WTC11 (cell line): ENCODE measurements around the gene ADAM12. TPM values are rescaled to one million over a fixed set of nuclear protein-coding genes. Genes with fewer than 3 reads are reported as not detected.

Source experiments
- ATAC-seq: fragments of 200-7000 bp; cut with Tn5 transposase; 2 replicates; pipeline ENCODE4 v1.10.0; 2021; ENCODE audit warnings: mild to moderate bottlenecking, moderate library complexity
- CTCF ChIA-PET: fragments of 300-600 bp; sonication (Branson Sonifier 250); formaldehyde crosslinking; loops from one replicate; lab custom pipeline; 2021; ENCODE audit warnings: antibody characterized with exemption; lab: Charles Lee
- POLR2A ChIA-PET: fragments of 350-600 bp; sonication (Branson Sonifier 250); formaldehyde crosslinking; loops from one replicate; lab custom pipeline; 2021; ENCODE audit warnings: antibody characterized with exemption; lab: Charles Lee
- DNase-seq: peaks from one replicate; pipeline ENCODE4 v3.0.0; 2021; ENCODE audit warnings: low spot score
- H3K27ac Mint-ChIP-seq: 2 replicates; pipeline ENCODE4 v1.8.0; 2021; ENCODE audit warnings: mixed read lengths
- H3K27me3 Mint-ChIP-seq: 2 replicates; pipeline ENCODE4 v1.8.0; 2021; ENCODE audit warnings: low read depth, mild to moderate bottlenecking, moderate library complexity, mixed read lengths
- H3K36me3 Mint-ChIP-seq: 2 replicates; pipeline ENCODE4 v1.8.0; 2021; ENCODE audit warnings: mixed read lengths
- H3K4me1 Mint-ChIP-seq: 2 replicates; pipeline ENCODE4 v1.8.0; 2022; ENCODE audit warnings: mixed read lengths
- H3K4me3 Mint-ChIP-seq: 2 replicates; pipeline ENCODE4 v1.8.0; 2021; ENCODE audit warnings: mild to moderate bottlenecking, moderate library complexity, mixed read lengths
- H3K9me3 Mint-ChIP-seq: 2 replicates; pipeline ENCODE4 v1.8.0; 2021; ENCODE audit warnings: mixed read lengths
- ARID4B ChIP-seq: sonication (generic); formaldehyde crosslinking; IDR thresholded peaks from 2 replicates; pipeline ENCODE4 v1.8.0; 2023; ENCODE audit warnings: missing genetic modification reagents, mild to moderate bottlenecking, borderline replicate concordance
- ATF1 ChIP-seq: sonication (generic); formaldehyde crosslinking; IDR thresholded peaks from 2 replicates; pipeline ENCODE4 v1.8.1; 2023; ENCODE audit warnings: mild to moderate bottlenecking, moderate library complexity, missing genetic modification reagents
- CREB1 ChIP-seq: sonication (generic); formaldehyde crosslinking; IDR thresholded peaks from 2 replicates; pipeline ENCODE4 v1.8.0; 2023; ENCODE audit warnings: mild to moderate bottlenecking, missing genetic modification reagents
- GTF2I ChIP-seq: fragments of 250-450 bp; sonication (Bioruptor Pico); conservative IDR thresholded peaks from 2 replicates; pipeline ENCODE4 v1.4.0; 2021; ENCODE audit warnings: mild to moderate bottlenecking
- MXD4 ChIP-seq: fragments of 250-450 bp; sonication (Bioruptor Pico); IDR thresholded peaks from 2 replicates; pipeline ENCODE4 v1.8.0; 2021; ENCODE audit warnings: mild to moderate bottlenecking, moderate library complexity, borderline replicate concordance
- NFATC4 ChIP-seq: fragments of 250-450 bp; sonication (Bioruptor Pico); IDR thresholded peaks from 2 replicates; pipeline ENCODE4 v1.9.0; 2021; ENCODE audit warnings: mild to moderate bottlenecking
- NFE2L1 ChIP-seq: sonication (generic); formaldehyde crosslinking; IDR thresholded peaks from 2 replicates; pipeline ENCODE4 v1.8.1; 2023; ENCODE audit warnings: missing genetic modification reagents
- NR1H2 ChIP-seq: sonication (generic); formaldehyde crosslinking; IDR thresholded peaks from 2 replicates; pipeline ENCODE4 v1.9.0; 2021; ENCODE audit warnings: mild to moderate bottlenecking, moderate library complexity, missing genetic modification reagents
- TP53 ChIP-seq: sonication (generic); formaldehyde crosslinking; IDR thresholded peaks from 2 replicates; pipeline ENCODE4 v1.8.1; 2023; ENCODE audit warnings: mild to moderate bottlenecking, missing genetic modification reagents
- ZBTB21 ChIP-seq: sonication (generic); formaldehyde crosslinking; IDR thresholded peaks from 2 replicates; pipeline ENCODE4 v1.8.1; 2023; ENCODE audit warnings: mild to moderate bottlenecking, missing genetic modification reagents, borderline replicate concordance
- ZNF138 ChIP-seq: sonication (generic); formaldehyde crosslinking; conservative IDR thresholded peaks from 2 replicates; pipeline ENCODE4 v1.8.1; 2022; ENCODE audit warnings: mild to moderate bottlenecking, moderate library complexity, missing genetic modification reagents
- ZNF317 ChIP-seq: sonication (generic); formaldehyde crosslinking; IDR thresholded peaks from 2 replicates; pipeline ENCODE4 v1.8.1; 2023; ENCODE audit warnings: low read depth, mild to moderate bottlenecking, moderate library complexity, missing genetic modification reagents, borderline replicate concordance
- total RNA-seq: library from RNA; stranded (reverse); gene quantifications from 3 replicates; pipeline ENCODE4 v1.2.3, GENCODE V29; 2021
- TF ChIP-seq, protein P1 (sequence below): fragments of 250-450 bp; sonication (Bioruptor Pico); IDR thresholded peaks from 2 replicates; pipeline ENCODE4 v1.9.0; 2021; ENCODE audit warnings: mild to moderate bottlenecking, borderline replicate concordance
- TF ChIP-seq, protein P2 (sequence below): fragments of 250-450 bp; sonication (Bioruptor Pico); IDR thresholded peaks from 2 replicates; pipeline ENCODE4 v2.1.2; 2022; ENCODE audit warnings: mild to moderate bottlenecking, moderate library complexity

The ADAM12 gene
- total RNA-seq, 1 experiment from 2014 or later: 0.22 TPM

DNA sequence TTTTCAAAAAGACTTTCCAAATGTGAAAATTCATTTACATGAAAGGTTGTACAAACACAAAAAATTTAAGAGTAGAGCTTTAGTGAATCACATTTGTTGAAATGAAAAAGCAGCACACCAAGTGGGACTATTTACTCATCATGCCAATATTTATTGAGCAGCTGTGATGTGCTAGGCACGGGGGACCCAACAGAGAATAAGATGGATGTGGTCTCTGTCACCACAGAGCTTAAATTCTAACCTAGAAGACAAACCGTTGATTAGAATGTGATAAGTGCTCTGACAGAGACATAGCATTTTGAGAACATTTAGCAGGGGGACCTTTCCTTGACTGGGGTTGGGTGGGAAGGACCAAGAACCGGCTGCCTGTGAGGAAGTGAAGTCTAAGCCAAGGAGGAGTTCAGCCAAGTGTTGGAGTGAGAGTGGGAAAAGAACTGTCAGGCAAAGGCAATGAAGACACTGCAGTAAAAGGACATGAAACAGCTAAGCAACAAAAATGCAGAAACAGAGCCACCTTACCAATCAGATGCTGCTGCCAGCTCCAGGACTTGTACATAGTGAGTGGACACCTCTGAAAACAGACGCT is 19.1 kb downstream of the ADAM12 start:
- Mint-ChIP-seq H3K27me3 (no peaks in the 10 kb centered on the region), H3K4me3 (no peak overlapping the region)
- no peak for ATAC-seq

More for the DNA sequence above, 19.1 kb downstream of the ADAM12 start:
- H3K4me1 Mint-ChIP-seq: no peaks in the 10 kb centered on the region
- ChIA-PET CTCF (interaction anchor here (1.0 to 1.6 kb wide), 2 partner anchors 16 to 134 kb away, joined by 4 read pairs; no protein-coding TSS in a partner anchor), POLR2A (no interaction called here)
- H3K9me3 Mint-ChIP-seq: peaks cover 7% of the 10 kb centered on the region
- no peaks in the 10 kb centered on the region; the same call in 1 of the 2 replicates for H3K36me3 Mint-ChIP-seq
- no peak for DNase-seq
- TF ChIP-seq ZNF138 (CRISPR knock-in tag) (no peak), GTF2I (CRISPR knock-in tag) (no peak), NFATC4 (CRISPR knock-in tag) (no peak), ZNF317 (CRISPR knock-in tag) (no peak), NR1H2 (CRISPR knock-in tag) (no peak), MXD4 (CRISPR knock-in tag) (no peak), ARID4B (CRISPR knock-in tag) (no peak), ATF1 (CRISPR knock-in tag) (no peak), NFE2L1 (no peak), CREB1 (CRISPR knock-in tag) (no peak), TP53 (CRISPR knock-in tag) (no peak), ZBTB21 (CRISPR knock-in tag) (no peak)
- TF ChIP-seq, protein P1, sequence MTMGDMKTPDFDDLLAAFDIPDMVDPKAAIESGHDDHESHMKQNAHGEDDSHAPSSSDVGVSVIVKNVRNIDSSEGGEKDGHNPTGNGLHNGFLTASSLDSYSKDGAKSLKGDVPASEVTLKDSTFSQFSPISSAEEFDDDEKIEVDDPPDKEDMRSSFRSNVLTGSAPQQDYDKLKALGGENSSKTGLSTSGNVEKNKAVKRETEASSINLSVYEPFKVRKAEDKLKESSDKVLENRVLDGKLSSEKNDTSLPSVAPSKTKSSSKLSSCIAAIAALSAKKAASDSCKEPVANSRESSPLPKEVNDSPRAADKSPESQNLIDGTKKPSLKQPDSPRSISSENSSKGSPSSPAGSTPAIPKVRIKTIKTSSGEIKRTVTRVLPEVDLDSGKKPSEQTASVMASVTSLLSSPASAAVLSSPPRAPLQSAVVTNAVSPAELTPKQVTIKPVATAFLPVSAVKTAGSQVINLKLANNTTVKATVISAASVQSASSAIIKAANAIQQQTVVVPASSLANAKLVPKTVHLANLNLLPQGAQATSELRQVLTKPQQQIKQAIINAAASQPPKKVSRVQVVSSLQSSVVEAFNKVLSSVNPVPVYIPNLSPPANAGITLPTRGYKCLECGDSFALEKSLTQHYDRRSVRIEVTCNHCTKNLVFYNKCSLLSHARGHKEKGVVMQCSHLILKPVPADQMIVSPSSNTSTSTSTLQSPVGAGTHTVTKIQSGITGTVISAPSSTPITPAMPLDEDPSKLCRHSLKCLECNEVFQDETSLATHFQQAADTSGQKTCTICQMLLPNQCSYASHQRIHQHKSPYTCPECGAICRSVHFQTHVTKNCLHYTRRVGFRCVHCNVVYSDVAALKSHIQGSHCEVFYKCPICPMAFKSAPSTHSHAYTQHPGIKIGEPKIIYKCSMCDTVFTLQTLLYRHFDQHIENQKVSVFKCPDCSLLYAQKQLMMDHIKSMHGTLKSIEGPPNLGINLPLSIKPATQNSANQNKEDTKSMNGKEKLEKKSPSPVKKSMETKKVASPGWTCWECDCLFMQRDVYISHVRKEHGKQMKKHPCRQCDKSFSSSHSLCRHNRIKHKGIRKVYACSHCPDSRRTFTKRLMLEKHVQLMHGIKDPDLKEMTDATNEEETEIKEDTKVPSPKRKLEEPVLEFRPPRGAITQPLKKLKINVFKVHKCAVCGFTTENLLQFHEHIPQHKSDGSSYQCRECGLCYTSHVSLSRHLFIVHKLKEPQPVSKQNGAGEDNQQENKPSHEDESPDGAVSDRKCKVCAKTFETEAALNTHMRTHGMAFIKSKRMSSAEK (CRISPR knock-in tag): no peak
- TF ChIP-seq, protein P2, sequence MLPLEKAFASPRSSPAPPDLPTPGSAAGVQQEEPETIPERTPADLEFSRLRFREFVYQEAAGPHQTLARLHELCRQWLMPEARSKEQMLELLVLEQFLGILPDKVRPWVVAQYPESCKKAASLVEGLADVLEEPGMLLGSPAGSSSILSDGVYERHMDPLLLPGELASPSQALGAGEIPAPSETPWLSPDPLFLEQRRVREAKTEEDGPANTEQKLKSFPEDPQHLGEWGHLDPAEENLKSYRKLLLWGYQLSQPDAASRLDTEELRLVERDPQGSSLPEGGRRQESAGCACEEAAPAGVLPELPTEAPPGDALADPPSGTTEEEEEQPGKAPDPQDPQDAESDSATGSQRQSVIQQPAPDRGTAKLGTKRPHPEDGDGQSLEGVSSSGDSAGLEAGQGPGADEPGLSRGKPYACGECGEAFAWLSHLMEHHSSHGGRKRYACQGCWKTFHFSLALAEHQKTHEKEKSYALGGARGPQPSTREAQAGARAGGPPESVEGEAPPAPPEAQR (CRISPR knock-in tag): no peak
- H3K27ac Mint-ChIP-seq: no peak overlapping the region
